Loucy (cell line): ENCODE measurements around the gene APLN.

Source experiments
- CTCF ChIP-seq: fragments of 200-600 bp; sonication (generic); conservative IDR thresholded peaks from 2 replicates; pipeline ENCODE4 v1.5.1; 2014; ENCODE audit warnings: mild to moderate bottlenecking, antibody characterized with exemption, low read length
- EZH2phosphoT487 ChIP-seq: fragments of 200-600 bp; IDR thresholded peaks from 2 replicates; pipeline ENCODE4 v1.6.1; 2018; ENCODE audit warnings: antibody characterized with exemption, mild to moderate bottlenecking, moderate library complexity, borderline replicate concordance

GRCh38 chrX:129700536-129700935 lies 45.8 kb upstream of the APLN start:
- no peak for TF ChIP-seq CTCF
- TF ChIP-seq EZH2phosphoT487, result no peak
